Stimulated activated CD8-positive, alpha-beta memory T cell treated with anti-CD3 and anti-CD28 coated beads, Interleukin-7, amount 100 ng/mL, for 1 hour (primary cell): ENCODE data around the gene AP1G2.

Source experiments
- DNase-seq, 2 donors: peaks; one replicate each; pipeline ENCODE4 v3.0.0-alpha.2; 2020; ENCODE audit warnings: low read depth in 2 of 2

AP1G2 gene

GRCh38 chr14:23557521-23557920 is 10.1 kb downstream of the AP1G2 start:
- DNase-seq, result no peak

GRCh38 chr14:23556700-23557440 is 10.7 kb downstream of the AP1G2 start:
- DNase-seq, result no peak

- peak; percentile 81 to 86 for DNase-seq
These were observed 11.5 kb downstream of the AP1G2 start, which contains the start of gene THTPA for GRCh38 chr14:23555882-23556699. Gene THTPA, plus strand, starts transcription at chr14:23556271. Its CDS starts 487 bp downstream, at chr14:23556758.

GRCh38 chr14:23555533-23555881 is 12.1 kb downstream of the AP1G2 start:
- DNase-seq, result no peak

- DNase-seq, result peak; percentile 45 to 52
These were observed 16.1 kb downstream of the AP1G2 start, which contains the start of gene ZFHX2 for GRCh38 chr14:23551266-23552028. Gene ZFHX2, minus strand, starts transcription at chr14:23551765. Its CDS starts 16,440 bp downstream, at chr14:23535325.

GRCh38 chr14:23550812-23551265 is 16.8 kb downstream of the AP1G2 start:
- DNase-seq, result no peak

- DNase-seq, result no peak
These were observed 17.3 kb downstream of the AP1G2 start for GRCh38 chr14:23550131-23550811.

- DNase-seq, result no peak
These were observed 19.0 kb downstream of the AP1G2 start for GRCh38 chr14:23548351-23549318.

- no peak for DNase-seq
These were observed 19.7 kb downstream of the AP1G2 start for GRCh38 chr14:23547924-23548323.

GRCh38 chr14:23546450-23547035 is 21.0 kb downstream of the AP1G2 start:
- DNase-seq, result no peak

GRCh38 chr14:23545740-23546365 is 21.7 kb downstream of the AP1G2 start:
- DNase-seq, result no peak

GRCh38 chr14:23544511-23545447 is 22.8 kb downstream of the AP1G2 start:
- DNase-seq, result no peak

GRCh38 chr14:23543403-23543802 is 24.2 kb downstream of the AP1G2 start:
- no peak for DNase-seq

- no peak for DNase-seq
These were observed 25.3 kb downstream of the AP1G2 start for GRCh38 chr14:23542261-23542660.

- DNase-seq, result no peak
These were observed 27.5 kb downstream of the AP1G2 start for GRCh38 chr14:23540141-23540469.

GRCh38 chr14:23539248-23540140 is 28.1 kb downstream of the AP1G2 start:
- no peak for DNase-seq

GRCh38 chr14:23538785-23539184 is 28.8 kb downstream of the AP1G2 start:
- no peak for DNase-seq
